ENCODE data around the gene TIMM10. TPM values are rescaled to one million over a fixed set of nuclear protein-coding genes. Genes with fewer than 3 reads are reported as not detected.

Gene TIMM10
- total and polyA plus RNA-seq, 4 donors, result 27.0 to 52.1 (median 43.7) TPM

DNA sequence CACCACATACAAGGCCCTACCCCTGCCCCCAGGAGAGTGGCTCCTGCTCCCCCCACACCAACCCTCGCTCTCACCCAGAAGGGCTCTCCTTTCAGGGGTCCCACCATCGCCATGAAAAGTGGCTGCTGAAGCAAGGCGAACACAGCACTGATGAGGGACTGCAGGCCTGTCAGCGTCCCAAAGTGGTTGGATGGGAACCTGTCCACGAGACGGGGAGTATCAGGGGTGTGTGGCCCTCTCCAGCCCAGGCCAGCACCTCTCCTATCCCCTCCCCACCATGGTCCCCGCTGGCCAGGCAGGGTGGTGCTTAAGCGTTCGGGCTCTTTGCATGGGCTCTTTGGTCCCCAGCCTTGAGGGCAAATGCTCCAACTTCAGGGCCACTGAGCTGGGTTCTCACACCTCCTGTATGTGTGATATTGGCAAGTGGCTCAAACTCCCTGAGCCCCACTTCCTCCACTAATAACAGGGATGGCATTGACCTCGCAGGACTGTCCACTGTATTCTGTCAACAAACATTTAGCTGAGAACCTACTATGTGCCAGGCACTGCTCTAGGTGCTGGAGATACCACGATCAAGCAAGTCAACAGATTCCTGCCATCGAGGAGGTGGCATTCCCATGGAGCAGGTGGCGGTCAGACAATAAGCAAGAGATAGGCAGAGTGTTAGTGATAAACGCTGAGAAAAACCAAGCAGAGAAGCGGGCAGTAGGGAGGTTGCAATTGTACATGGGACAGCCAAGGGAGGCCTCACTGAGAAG, 43.4 kb downstream of the TIMM10 start:
- Histone ChIP-seq H3K4me3 (ENCODE audit: low read depth, low read length) (no peak overlapping the region), H3K36me3 (ENCODE audit: control insufficient read depth, insufficient read depth, low read length) (no peaks in the 10 kb centered on the region), H3K4me1 (ENCODE audit: control insufficient read depth, insufficient read depth, low read length) (peaks cover 20% of the 10 kb centered on the region), H3K9me3 (ENCODE audit: control insufficient read depth, insufficient read depth, low read length) (no peaks in the 10 kb centered on the region), H3K27ac (ENCODE audit: low read depth, low read length) (no peak overlapping the region), H3K27me3 (ENCODE audit: control insufficient read depth, insufficient read depth, low read length) (peaks cover 12% of the 10 kb centered on the region)
- DNase-seq (ENCODE audit: low read depth in 4 of 6, low spot score in 6 of 6), result no peak
- 99% methylated on average over 14 of the region's 15 CpGs for WGBS (ENCODE audit: insufficient coverage)

DNA sequence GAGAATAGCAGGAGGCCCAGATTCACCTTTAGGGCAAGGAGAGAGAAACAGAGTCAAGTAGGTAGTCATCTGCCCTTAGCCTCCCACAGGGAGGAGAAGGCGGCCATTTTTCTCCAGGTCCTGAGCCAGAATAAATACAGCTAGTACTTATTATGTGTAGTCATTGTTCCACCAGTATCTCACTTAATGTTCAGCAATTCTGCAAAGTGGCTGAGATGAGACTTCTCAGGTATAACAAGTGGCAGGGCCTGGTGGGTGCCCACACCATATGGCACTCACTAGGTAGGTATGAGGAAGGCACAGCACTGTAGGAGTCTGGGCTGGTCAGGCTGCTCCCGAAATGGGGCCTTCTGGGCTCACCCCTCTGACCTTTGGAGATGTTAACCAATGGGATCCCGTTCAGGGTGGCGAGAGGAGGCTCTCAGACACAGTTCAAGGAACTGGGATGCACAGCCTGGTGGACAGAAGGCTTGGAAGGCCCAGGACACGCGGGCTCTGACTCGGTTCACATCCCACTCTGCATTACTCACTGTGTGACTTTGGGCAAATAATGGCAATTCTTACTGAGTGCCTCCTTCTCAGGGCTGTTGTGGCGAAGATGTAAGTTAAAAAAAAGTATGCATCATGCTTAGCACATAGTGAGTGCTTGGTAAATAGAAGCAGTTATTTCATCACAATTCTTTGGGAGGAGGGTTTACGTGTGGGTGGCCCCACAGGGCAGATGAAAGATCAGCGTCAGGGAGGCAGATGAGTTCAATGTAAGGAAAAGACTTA, 45.1 kb downstream of the TIMM10 start:
- Histone ChIP-seq H3K27me3 (ENCODE audit: control insufficient read depth, insufficient read depth, low read length) (peaks cover 20% of the 10 kb centered on the region), H3K4me3 (ENCODE audit: low read depth, low read length) (no peak overlapping the region), H3K36me3 (ENCODE audit: control insufficient read depth, insufficient read depth, low read length) (no peaks in the 10 kb centered on the region), H3K4me1 (ENCODE audit: control insufficient read depth, insufficient read depth, low read length) (peaks cover 25% of the 10 kb centered on the region), H3K9me3 (ENCODE audit: control insufficient read depth, insufficient read depth, low read length) (no peaks in the 10 kb centered on the region), H3K27ac (ENCODE audit: low read depth, low read length) (no peak overlapping the region)
- no peak for DNase-seq (ENCODE audit: low read depth in 4 of 6, low spot score in 6 of 6)
- 84% methylated on average over 8 of the region's 10 CpGs for WGBS (ENCODE audit: insufficient coverage)

DNA sequence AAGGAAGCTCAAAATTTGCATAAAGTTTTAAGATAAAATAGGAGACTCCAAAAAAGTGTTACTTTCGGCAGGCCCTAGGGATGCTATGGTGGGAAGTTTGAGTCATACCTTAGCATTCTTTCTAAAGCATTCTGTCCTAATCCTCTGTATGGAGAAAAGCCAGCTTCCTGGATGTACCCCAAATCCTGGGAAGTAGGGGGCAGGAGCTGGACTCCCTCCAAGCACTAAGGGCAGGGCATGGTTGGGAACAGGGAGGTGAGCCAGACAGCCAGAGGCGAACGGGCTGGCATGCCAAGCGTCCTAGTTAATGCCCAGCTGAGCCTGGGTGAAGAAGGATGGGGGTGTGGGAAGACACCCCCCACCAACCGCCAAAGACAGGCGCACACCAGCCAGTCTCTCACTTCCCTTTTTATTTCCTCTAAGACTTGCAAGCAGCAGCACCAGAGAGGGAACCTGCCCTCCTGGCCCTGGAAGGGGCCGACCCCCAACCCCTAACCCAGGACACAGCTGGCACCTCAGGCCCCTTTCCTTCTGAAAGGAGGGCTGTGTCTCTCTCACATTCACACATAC, 46.3 kb downstream of the TIMM10 start:
- H3K9me3 ChIP-seq (ENCODE audit: control insufficient read depth, insufficient read depth, low read length), result no peaks in the 10 kb centered on the region
- H3K27me3 ChIP-seq (ENCODE audit: control insufficient read depth, insufficient read depth, low read length), result peaks cover 20% of the 10 kb centered on the region
- H3K4me3 ChIP-seq (ENCODE audit: low read depth, low read length), result no peak overlapping the region
- peaks cover 25% of the 10 kb centered on the region for H3K4me1 ChIP-seq (ENCODE audit: control insufficient read depth, insufficient read depth, low read length)
- no peaks in the 10 kb centered on the region for H3K36me3 ChIP-seq (ENCODE audit: control insufficient read depth, insufficient read depth, low read length)
- WGBS (ENCODE audit: insufficient coverage), result 100% methylated on average over 1 of the region's 7 CpGs
- no peak overlapping the region for H3K27ac ChIP-seq (ENCODE audit: low read depth, low read length)
- no peak for DNase-seq (ENCODE audit: low read depth in 4 of 6, low spot score in 6 of 6)

DNA sequence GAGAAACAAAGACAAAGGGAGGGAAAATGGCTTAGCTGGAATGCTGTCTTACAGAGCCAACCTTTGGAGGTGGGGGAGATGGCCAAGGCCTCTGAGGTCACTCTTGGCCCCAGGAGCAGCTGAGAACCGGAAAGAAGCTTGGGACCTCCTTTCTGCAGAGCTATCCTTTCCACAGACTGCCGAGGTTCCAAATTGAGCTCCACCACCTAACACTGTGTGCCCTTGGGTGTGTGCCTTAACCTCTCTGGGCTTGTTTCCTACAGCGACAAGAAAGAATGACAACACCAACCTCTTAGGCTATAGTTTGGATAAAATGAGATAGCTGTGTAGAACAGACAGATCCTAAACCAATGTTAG, 47.0 kb downstream of the TIMM10 start:
- 48% methylated on average over 2 of the region's 3 CpGs for WGBS (ENCODE audit: insufficient coverage)

DNA sequence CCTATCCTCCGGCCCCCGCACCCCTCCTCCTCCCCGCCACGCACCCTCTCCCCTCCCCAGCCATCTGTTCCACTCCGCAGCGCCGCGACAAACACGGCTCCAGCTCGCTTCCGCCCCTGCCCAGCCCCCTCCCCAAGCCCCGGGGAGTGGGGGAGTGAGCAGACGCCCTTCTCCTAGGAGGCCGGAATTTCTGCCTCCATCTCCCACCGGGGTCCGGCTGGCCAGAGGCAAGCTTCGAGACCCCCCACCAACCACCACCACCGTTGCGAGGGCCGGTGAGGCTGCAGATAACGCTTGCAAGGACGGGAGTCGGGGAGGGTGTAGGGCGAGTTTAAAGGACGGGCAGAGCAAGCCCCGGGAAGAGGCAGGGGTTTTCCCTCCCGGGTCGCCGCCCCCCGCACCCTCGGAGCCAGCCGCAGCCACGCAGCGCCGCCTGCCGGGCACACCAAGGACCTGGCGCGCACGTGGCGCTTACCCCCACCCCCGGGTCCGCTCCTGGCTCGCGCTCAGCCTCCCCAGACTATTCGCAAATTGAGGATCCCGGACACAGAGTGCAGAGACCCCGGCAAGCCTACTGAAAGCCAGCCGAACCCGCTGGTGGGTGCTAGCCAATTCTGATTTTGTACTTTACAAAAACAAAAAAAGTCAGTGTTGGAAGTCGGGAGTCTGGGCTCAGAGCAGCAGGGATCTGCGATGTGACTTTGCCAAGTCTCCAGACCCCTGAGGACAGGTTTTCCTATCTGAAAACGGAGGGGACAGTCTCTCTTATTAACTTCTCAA, 47.6 kb downstream of the TIMM10 start:
- peak in 2 of 6 donors; percentile 79 to 93 for DNase-seq (ENCODE audit: low read depth in 4 of 6, low spot score in 6 of 6)
- Histone ChIP-seq H3K4me3 (ENCODE audit: low read depth, low read length) (peak overlapping the region; percentile 37), H3K27ac (ENCODE audit: low read depth, low read length) (no peak overlapping the region), H3K9me3 (ENCODE audit: control insufficient read depth, insufficient read depth, low read length) (no peaks in the 10 kb centered on the region), H3K4me1 (ENCODE audit: control insufficient read depth, insufficient read depth, low read length) (peaks cover 25% of the 10 kb centered on the region), H3K36me3 (ENCODE audit: control insufficient read depth, insufficient read depth, low read length) (no peaks in the 10 kb centered on the region), H3K27me3 (ENCODE audit: control insufficient read depth, insufficient read depth, low read length) (peaks cover 21% of the 10 kb centered on the region)
- 1% methylated on average over 25 of the region's 52 CpGs for WGBS (ENCODE audit: insufficient coverage)

More for the DNA sequence above, 47.0 kb downstream of the TIMM10 start:
- Histone ChIP-seq H3K27me3 (ENCODE audit: control insufficient read depth, insufficient read depth, low read length) (peaks cover 20% of the 10 kb centered on the region), H3K9me3 (ENCODE audit: control insufficient read depth, insufficient read depth, low read length) (no peaks in the 10 kb centered on the region), H3K4me1 (ENCODE audit: control insufficient read depth, insufficient read depth, low read length) (peaks cover 25% of the 10 kb centered on the region), H3K4me3 (ENCODE audit: low read depth, low read length) (no peak overlapping the region), H3K27ac (ENCODE audit: low read depth, low read length) (no peak overlapping the region), H3K36me3 (ENCODE audit: control insufficient read depth, insufficient read depth, low read length) (no peaks in the 10 kb centered on the region)
- no peak for DNase-seq (ENCODE audit: low read depth in 4 of 6, low spot score in 6 of 6)

DNA sequence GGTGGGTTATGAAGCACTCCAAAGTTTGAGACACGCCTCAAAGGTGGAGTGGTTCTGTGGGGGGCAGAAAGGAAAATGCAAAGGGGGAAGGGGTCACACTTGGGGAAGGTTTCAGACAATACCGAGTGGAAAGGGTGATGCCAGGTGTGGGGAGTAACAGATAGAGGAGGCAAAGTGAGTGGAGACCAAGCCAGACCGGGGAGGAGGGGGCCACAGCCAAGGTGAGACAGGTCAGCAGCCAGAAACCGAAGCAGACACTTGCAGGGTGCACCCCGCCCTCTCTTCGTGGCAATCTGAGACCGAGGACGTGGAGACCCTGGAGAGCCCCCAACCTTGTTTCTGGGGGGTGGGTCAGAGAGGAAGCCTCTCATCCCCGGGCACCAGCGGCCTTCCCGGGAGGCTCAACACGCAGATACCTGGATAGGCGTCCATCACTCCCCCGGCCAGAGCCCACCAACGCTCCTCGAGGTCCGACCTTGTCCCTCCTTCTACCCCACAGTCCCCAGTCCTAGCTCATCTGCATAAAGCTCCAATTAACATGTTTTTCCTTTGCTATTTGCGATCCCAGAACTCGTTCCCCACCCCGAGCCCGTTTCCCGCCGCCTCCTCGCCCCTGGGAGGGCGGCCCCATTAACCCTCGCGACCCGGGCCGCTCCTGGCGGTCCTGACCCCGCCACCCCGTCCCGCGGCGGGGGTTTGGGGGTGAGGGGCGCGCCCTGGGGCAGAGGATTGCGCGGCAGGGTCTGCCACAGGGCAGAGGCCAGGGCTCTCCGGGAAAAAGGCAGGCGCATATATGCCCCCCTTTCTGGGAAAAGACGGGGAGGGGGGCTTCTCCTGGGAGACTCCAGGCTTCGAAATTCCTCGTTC, 48.4 kb downstream of the TIMM10 start:
- DNase-seq (ENCODE audit: low read depth in 4 of 6, low spot score in 6 of 6), result no peak
- Histone ChIP-seq H3K27me3 (ENCODE audit: control insufficient read depth, insufficient read depth, low read length) (peaks cover 22% of the 10 kb centered on the region), H3K4me3 (ENCODE audit: low read depth, low read length) (peak overlapping the region; percentile 37), H3K4me1 (ENCODE audit: control insufficient read depth, insufficient read depth, low read length) (peaks cover 25% of the 10 kb centered on the region), H3K36me3 (ENCODE audit: control insufficient read depth, insufficient read depth, low read length) (peaks cover under 1% of the 10 kb centered on the region), H3K27ac (ENCODE audit: low read depth, low read length) (no peak overlapping the region), H3K9me3 (ENCODE audit: control insufficient read depth, insufficient read depth, low read length) (no peaks in the 10 kb centered on the region)
- WGBS (ENCODE audit: insufficient coverage), result 4% methylated on average over 43 of the region's 44 CpGs

DNA sequence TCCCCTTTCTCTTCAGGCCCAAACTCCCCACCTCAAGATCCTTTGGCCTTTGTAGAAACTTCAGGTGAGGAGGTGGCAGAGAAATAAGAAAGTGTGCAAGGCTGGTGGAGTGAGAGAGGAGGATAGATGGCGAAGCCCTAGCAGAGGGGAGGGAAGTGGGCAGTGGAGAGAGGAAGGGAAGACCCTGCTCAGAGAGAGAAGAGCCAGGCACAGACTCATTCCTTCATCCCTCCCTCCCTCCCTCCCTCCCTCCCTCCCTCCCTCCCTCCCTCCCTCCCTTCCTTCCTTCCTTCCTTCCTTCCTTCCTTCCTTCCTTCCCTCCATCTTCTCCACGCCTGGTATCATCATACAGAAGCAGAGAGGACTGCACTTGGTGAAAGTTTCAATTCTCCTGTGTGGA, 49.2 kb downstream of the TIMM10 start:
- DNase-seq (ENCODE audit: low read depth in 4 of 6, low spot score in 6 of 6), result no peak
- Histone ChIP-seq H3K36me3 (ENCODE audit: control insufficient read depth, insufficient read depth, low read length) (peaks cover 7% of the 10 kb centered on the region), H3K27ac (ENCODE audit: low read depth, low read length) (no peak overlapping the region), H3K9me3 (ENCODE audit: control insufficient read depth, insufficient read depth, low read length) (no peaks in the 10 kb centered on the region), H3K4me1 (ENCODE audit: control insufficient read depth, insufficient read depth, low read length) (peaks cover 32% of the 10 kb centered on the region), H3K27me3 (ENCODE audit: control insufficient read depth, insufficient read depth, low read length) (peaks cover 28% of the 10 kb centered on the region), H3K4me3 (ENCODE audit: low read depth, low read length) (no peak overlapping the region)
- no CpG with 5 or more reads among the region's 2 CpGs for WGBS (ENCODE audit: insufficient coverage)

DNA sequence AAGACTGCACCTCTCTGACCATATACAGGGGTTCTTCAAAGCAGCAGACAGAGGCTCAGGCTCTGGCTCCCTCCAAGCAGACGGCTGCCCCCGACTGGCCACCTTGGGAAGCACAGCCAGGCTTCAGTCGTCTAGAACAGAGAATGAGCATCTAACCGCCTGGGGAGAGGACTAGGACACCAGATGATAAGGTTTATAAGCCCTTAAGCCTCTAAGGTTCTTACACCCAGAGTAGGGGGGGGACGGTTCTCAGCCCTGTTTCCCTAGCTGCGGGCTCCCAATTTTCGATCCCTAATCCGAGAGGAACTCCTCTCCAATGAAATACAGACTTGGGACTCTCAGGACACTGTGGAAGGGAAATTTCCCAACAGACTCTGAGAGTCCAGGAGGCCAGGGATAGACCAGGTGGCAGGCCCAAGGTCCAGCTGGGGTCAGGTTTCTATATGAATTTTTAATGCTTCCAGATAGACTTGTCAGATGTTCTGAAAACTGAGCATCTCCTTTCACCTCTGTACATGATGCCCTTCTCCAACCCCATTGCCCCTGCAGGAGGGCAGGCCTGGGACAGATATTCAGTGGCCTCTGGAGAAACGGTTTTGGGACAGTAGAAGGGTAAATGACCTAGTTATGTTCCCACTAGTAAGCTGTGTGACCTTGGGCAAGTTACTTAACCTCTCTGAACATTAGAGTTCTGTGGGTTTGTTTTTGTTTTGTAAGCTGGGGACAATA, 50.0 kb downstream of the TIMM10 start:
- Histone ChIP-seq H3K4me1 (ENCODE audit: control insufficient read depth, insufficient read depth, low read length) (peaks cover 36% of the 10 kb centered on the region), H3K27ac (ENCODE audit: low read depth, low read length) (no peak overlapping the region), H3K36me3 (ENCODE audit: control insufficient read depth, insufficient read depth, low read length) (peaks cover 11% of the 10 kb centered on the region), H3K9me3 (ENCODE audit: control insufficient read depth, insufficient read depth, low read length) (no peaks in the 10 kb centered on the region), H3K27me3 (ENCODE audit: control insufficient read depth, insufficient read depth, low read length) (peaks cover 34% of the 10 kb centered on the region), H3K4me3 (ENCODE audit: low read depth, low read length) (no peak overlapping the region)
- 13% methylated on average over 4 of the region's 9 CpGs for WGBS (ENCODE audit: insufficient coverage)
- DNase-seq (ENCODE audit: low read depth in 4 of 6, low spot score in 6 of 6), result peak in 2 of 6 donors; percentile 68
